CD14-positive monocyte (primary cell): Measurements from ENCODE around the gene SLC18A3. TPM values are rescaled to one million over a fixed set of nuclear protein-coding genes. Genes with fewer than 3 reads are reported as not detected.
A peak's percentile ranks its signal among the peaks of the same experiment; 100 is the strongest.

Source experiments
- DNase-seq, 3 donors: peaks; one replicate each; pipeline ENCODE4 v3.0.0-alpha.2; 2011 to 2022
- H2AFZ ChIP-seq: 2 replicates; pipeline ENCODE4 v1.6.0; 2012; ENCODE audit warnings: mild to moderate bottlenecking, low read depth, low read length, inconsistent platforms; ENCODE audit not compliant: insufficient read depth, poor library complexity, severe bottlenecking
- H3K27ac ChIP-seq, 2 donors: 1 replicate in 1 of 2; 2 replicates in 1 of 2; pipeline ENCODE4 v1.5.1; 2012 to 2013; ENCODE audit warnings: low read length in 2 of 2, control low read depth in 1 of 2, inconsistent platforms in 1 of 2, low read depth in 1 of 2, mild to moderate bottlenecking in 1 of 2
- H3K27me3 ChIP-seq, 2 donors: one replicate each; pipeline versions ENCODE4 v1.6.0 to v1.6.1; 2011 to 2013; ENCODE audit warnings: low read length in 2 of 2; ENCODE audit not compliant: control insufficient read depth in 2 of 2, insufficient read depth in 2 of 2
- H3K36me3 ChIP-seq, 2 donors: replicated peaks in 1 of 2; 1 replicate in 1 of 2; 2 replicates in 1 of 2; pipeline versions ENCODE4 v1.5.1 to v1.6.1; 2012 to 2013; ENCODE audit warnings: low read length in 2 of 2, control low read depth in 1 of 2, inconsistent platforms in 1 of 2, mild to moderate bottlenecking in 1 of 2; ENCODE audit not compliant: insufficient read depth in 2 of 2, control insufficient read depth in 1 of 2
- H3K4me1 ChIP-seq, 2 donors: 1 replicate in 1 of 2; 2 replicates in 1 of 2; pipeline versions ENCODE4 v1.5.1 to v1.6.1; 2012 to 2013; ENCODE audit warnings: low read length in 2 of 2, control low read depth in 1 of 2, inconsistent platforms in 1 of 2, mild to moderate bottlenecking in 1 of 2, moderate library complexity in 1 of 2; ENCODE audit not compliant: insufficient read depth in 2 of 2, control insufficient read depth in 1 of 2
- H3K4me2 ChIP-seq: replicated peaks from 2 replicates; pipeline ENCODE3; 2012; ENCODE audit warnings: low read length, moderate library complexity, mild to moderate bottlenecking; ENCODE audit not compliant: poor library complexity, severe bottlenecking; ENCODE audit errors: extremely low read depth
- H3K4me3 ChIP-seq, 3 experiments: fragments of 200-600 bp in 1 of 3; sonication (generic) in 1 of 3; replicated peaks in 1 of 3; 1 replicate in 2 of 3; 2 replicates in 1 of 3; pipeline ENCODE4 v1.5.1; 2011 to 2013; ENCODE audit warnings: low read length in 3 of 3, mild to moderate bottlenecking in 3 of 3, control low read depth in 2 of 3, low read depth in 2 of 3, inconsistent platforms in 1 of 3, moderate library complexity in 1 of 3
- H3K79me2 ChIP-seq: 2 replicates; pipeline ENCODE4 v1.6.0; 2012; ENCODE audit warnings: mild to moderate bottlenecking, control low read depth, inconsistent platforms, low read length, moderate library complexity; ENCODE audit not compliant: insufficient read depth
- H3K9ac ChIP-seq: 2 replicates; pipeline ENCODE4 v1.6.0; 2017; ENCODE audit warnings: low read length, mild to moderate bottlenecking; ENCODE audit not compliant: insufficient read depth, poor library complexity, severe bottlenecking
- H3K9me3 ChIP-seq, 2 donors: replicated peaks in 1 of 2; 1 replicate in 1 of 2; 2 replicates in 1 of 2; pipeline versions ENCODE4 v1.5.1 to v1.6.1; 2012 to 2013; ENCODE audit warnings: low read length in 2 of 2, control low read depth in 1 of 2; ENCODE audit not compliant: control insufficient read depth in 1 of 2, insufficient read depth in 1 of 2
- H4K20me1 ChIP-seq: 2 replicates; pipeline ENCODE4 v1.6.0; 2012; ENCODE audit warnings: mild to moderate bottlenecking, low read length, control low read depth, moderate library complexity; ENCODE audit not compliant: insufficient read depth
- H3K27ac Mint-ChIP-seq, 7 donors: one replicate each; pipeline ENCODE4 v1.8.0; 2020; ENCODE audit warnings: mild to moderate bottlenecking in 7 of 7, mixed read lengths in 7 of 7, moderate library complexity in 6 of 7, inconsistent platforms in 2 of 7
- H3K27me3 Mint-ChIP-seq, 3 donors: one replicate each; pipeline ENCODE4 v1.8.0; 2021 to 2022; ENCODE audit warnings: low read depth in 3 of 3, mild to moderate bottlenecking in 3 of 3, mixed read lengths in 3 of 3, moderate library complexity in 3 of 3, inconsistent platforms in 1 of 3
- H3K36me3 Mint-ChIP-seq, 2 donors: one replicate each; pipeline ENCODE4 v1.8.0; 2020; ENCODE audit warnings: mixed read lengths in 2 of 2, inconsistent platforms in 1 of 2, mild to moderate bottlenecking in 1 of 2
- H3K4me1 Mint-ChIP-seq: one replicate; pipeline ENCODE4 v1.8.0; 2020; ENCODE audit warnings: mild to moderate bottlenecking, mixed read lengths
- H3K4me3 Mint-ChIP-seq, 2 donors: one replicate each; pipeline ENCODE4 v1.8.0; 2020; ENCODE audit warnings: mild to moderate bottlenecking in 2 of 2, mixed read lengths in 2 of 2, moderate library complexity in 1 of 2
- H3K9me3 Mint-ChIP-seq, 7 donors: one replicate each; pipeline ENCODE4 v1.8.0; 2020 to 2022; ENCODE audit warnings: mixed read lengths in 7 of 7, mild to moderate bottlenecking in 6 of 7, moderate library complexity in 6 of 7, inconsistent platforms in 2 of 7
- CTCF ChIP-seq: fragments of 200-600 bp; IDR thresholded peaks from one replicate; pipeline ENCODE4 v1.8.0; 2022; ENCODE audit warnings: antibody characterized with exemption, mild to moderate bottlenecking
- WGBS: methylation state at CpG from one replicate; pipeline ENCODE4 v1.1.5; 2013; ENCODE audit warnings: missing lambda C conversion rate; ENCODE audit not compliant: insufficient coverage; 5-methylcytosine and 5-hydroxymethylcytosine counted together
- intact Hi-C, 2 donors: fragments of 100-400 bp; cut with micrococcal nuclease; formaldehyde crosslinking; loops; one replicate each; pipeline versions ENCODE4 v1.15.0 to v1.15.1; 2023
- polyA plus RNA-seq, 3 donors: library from polyadenylated mRNA; depleted of rRNA in 1 of 3; unstranded in 2 of 3; stranded (reverse) in 1 of 3; fragments of 300-500 nt in 2 of 3; fragments of >200 nt in 1 of 3; fragmentation: Illumina TruSeq in 2 of 3; gene quantifications; 1 replicate in 2 of 3; 2 replicates in 1 of 3; pipeline ENCODE4 v1.2.3, GENCODE V29; 2012 to 2021

Gene SLC18A3
- polyA plus RNA-seq, 3 donors: not detected

- no peaks in the 10 kb centered on the region for H3K79me2 ChIP-seq
- H3K9ac ChIP-seq: no peak overlapping the region
- no peaks in the 10 kb centered on the region for H4K20me1 ChIP-seq
- WGBS: 40% methylated on average over 1 of the region's 5 CpGs
- H3K4me1 ChIP-seq: no peaks in the 10 kb centered on the region
- H3K27me3 ChIP-seq: peaks cover 31 to 59% of the 10 kb centered on the region in 2 donors
- H3K4me3 Mint-ChIP-seq: peak overlapping the region in 1 of 2 donors; percentile 46
- no peak for TF ChIP-seq CTCF
- no peak overlapping the region for H2AFZ ChIP-seq
- H3K36me3 Mint-ChIP-seq: peaks cover 0 to 6% of the 10 kb centered on the region in 2 donors
- H3K9me3 ChIP-seq: peaks cover 0 to 31% of the 10 kb centered on the region in 2 donors
- intact Hi-C loops: no loop called here
- no peak overlapping the region for H3K4me3 ChIP-seq
- no peak overlapping the region for H3K4me2 ChIP-seq
- no peak overlapping the region for H3K27ac Mint-ChIP-seq
- H3K27ac ChIP-seq: no peak overlapping the region
- peaks cover 0 to 28% (median 14%) of the 10 kb centered on the region in 7 donors for H3K9me3 Mint-ChIP-seq
- DNase-seq: no peak
- H3K27me3 Mint-ChIP-seq: peaks cover 64 to 80% (median 68%) of the 10 kb centered on the region in 3 donors
- no peaks in the 10 kb centered on the region for H3K4me1 Mint-ChIP-seq
- no peaks in the 10 kb centered on the region for H3K36me3 ChIP-seq
Observed at GRCh38 chr10:49615721-49616120, 5.6 kb downstream of the SLC18A3 start.

- peaks cover 56 to 71% (median 63%) of the 10 kb centered on the region in 3 donors for H3K27me3 Mint-ChIP-seq
Observed at GRCh38 chr10:49616421-49617101, 6.5 kb downstream of the SLC18A3 start.

More at GRCh38 chr10:49616421-49617101, 6.5 kb downstream of the SLC18A3 start:
- H3K9ac ChIP-seq: no peak overlapping the region
- peaks cover 0 to 23% of the 10 kb centered on the region in 2 donors for H3K9me3 ChIP-seq
- H3K4me1 ChIP-seq: no peaks in the 10 kb centered on the region
- H3K36me3 ChIP-seq: no peaks in the 10 kb centered on the region
- H3K4me3 ChIP-seq: no peak overlapping the region
- H3K27me3 ChIP-seq: peaks cover 26 to 51% of the 10 kb centered on the region in 2 donors
- DNase-seq: no peak
- 85% methylated on average over 3 of the region's 6 CpGs for WGBS
- intact Hi-C loops: no loop called here
- no peak overlapping the region for H2AFZ ChIP-seq
- H3K4me2 ChIP-seq: no peak overlapping the region
- peaks cover 0 to 22% (median 11%) of the 10 kb centered on the region in 7 donors for H3K9me3 Mint-ChIP-seq
- peaks cover 0 to 6% of the 10 kb centered on the region in 2 donors for H3K36me3 Mint-ChIP-seq
- no peaks in the 10 kb centered on the region for H3K4me1 Mint-ChIP-seq
- no peak for TF ChIP-seq CTCF
- peak overlapping the region in 1 of 7 donors; percentile 32 for H3K27ac Mint-ChIP-seq
- H3K27ac ChIP-seq: no peak overlapping the region
- no peak overlapping the region for H3K4me3 Mint-ChIP-seq
- H4K20me1 ChIP-seq: no peaks in the 10 kb centered on the region
- no peaks in the 10 kb centered on the region for H3K79me2 ChIP-seq
